Osteocyte (in vitro differentiated cells): ENCODE data around the gene RARA. TPM values are rescaled to one million over a fixed set of nuclear protein-coding genes. Genes with fewer than 3 reads are reported as not detected.
"Not testable (repeated sequence)": the region's sequence is repeated elsewhere in the genome, so short reads cannot be mapped to it uniquely, and the experiment has no call there.

ENCODE experiments used
- DNase-seq: peaks from one replicate; pipeline ENCODE4 v3.0.0; 2021; ENCODE audit warnings: mixed read lengths; ENCODE audit not compliant: unreplicated experiment; ENCODE audit errors: extremely low spot score
- H3K27ac Mint-ChIP-seq: one replicate; pipeline ENCODE4 v1.8.0; 2021; ENCODE audit warnings: mild to moderate bottlenecking, mixed read lengths; ENCODE audit not compliant: unreplicated experiment
- H3K27me3 Mint-ChIP-seq: one replicate; pipeline ENCODE4 v1.8.0; 2021; ENCODE audit warnings: mixed read lengths; ENCODE audit not compliant: unreplicated experiment
- H3K36me3 Mint-ChIP-seq: one replicate; pipeline ENCODE4 v1.8.0; 2021; ENCODE audit warnings: mixed read lengths; ENCODE audit not compliant: unreplicated experiment
- H3K4me1 Mint-ChIP-seq: one replicate; pipeline ENCODE4 v1.8.0; 2021; ENCODE audit warnings: mixed read lengths; ENCODE audit not compliant: unreplicated experiment
- H3K4me3 Mint-ChIP-seq: one replicate; pipeline ENCODE4 v1.8.0; 2021; ENCODE audit warnings: mild to moderate bottlenecking, moderate library complexity, mixed read lengths; ENCODE audit not compliant: unreplicated experiment
- H3K9me3 Mint-ChIP-seq: one replicate; pipeline ENCODE4 v1.8.0; 2021; ENCODE audit warnings: mixed read lengths; ENCODE audit not compliant: unreplicated experiment
- total RNA-seq: library from RNA; stranded (reverse); gene quantifications from 2 replicates; pipeline ENCODE4 v1.2.1, GENCODE V29; 2021
- TF ChIP-seq, protein P1 (sequence below): fragments of 200-600 bp; sonication (generic); IDR thresholded peaks from 2 replicates; pipeline ENCODE4 v1.5.0; 2021; ENCODE audit warnings: antibody characterized with exemption, mild to moderate bottlenecking, moderate library complexity

Gene RARA
- total RNA-seq, 1 donor from 2014 or later: 62.6 TPM

DNA sequence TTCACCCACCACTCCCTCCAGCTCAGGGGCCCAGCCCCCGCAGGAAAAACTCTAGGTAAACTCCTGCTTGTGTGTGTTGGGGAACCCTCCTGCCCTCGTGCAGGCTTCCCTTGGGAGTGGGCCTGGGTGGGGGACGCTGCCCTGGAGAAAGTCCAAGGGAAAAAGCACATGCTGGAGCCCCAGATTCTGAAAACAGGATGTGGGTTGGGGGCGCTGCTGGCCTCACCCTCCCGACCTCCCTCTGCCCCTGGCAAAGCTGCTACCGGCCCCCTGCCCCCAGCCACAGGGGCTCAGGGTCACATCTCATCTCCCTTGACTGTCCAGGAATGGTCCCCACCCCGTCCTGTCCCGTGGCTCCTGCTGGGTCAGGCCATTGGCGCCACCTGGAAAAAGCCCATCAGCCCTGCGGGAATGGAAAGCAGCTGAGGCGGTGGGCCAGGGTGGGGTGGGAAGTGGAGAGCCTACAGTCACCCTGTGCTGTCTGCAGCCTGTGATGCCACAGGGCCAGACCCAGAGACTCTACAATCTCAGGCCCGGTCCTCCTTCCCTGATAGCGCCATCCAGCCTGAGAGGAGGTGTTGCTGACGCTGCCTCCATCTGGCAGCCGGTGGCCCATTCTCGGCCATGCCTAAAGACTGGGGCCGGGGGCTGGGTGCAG, 58.0 kb downstream of the RARA start:
- Mint-ChIP-seq H3K4me3 (no peak overlapping the region), H3K36me3 (no peaks in the 10 kb centered on the region), H3K27ac (no peak overlapping the region), H3K9me3 (no peaks in the 10 kb centered on the region), H3K4me1 (peaks cover 9% of the 10 kb centered on the region), H3K27me3 (no peaks in the 10 kb centered on the region)
- no peak for DNase-seq
- TF ChIP-seq, protein P1, sequence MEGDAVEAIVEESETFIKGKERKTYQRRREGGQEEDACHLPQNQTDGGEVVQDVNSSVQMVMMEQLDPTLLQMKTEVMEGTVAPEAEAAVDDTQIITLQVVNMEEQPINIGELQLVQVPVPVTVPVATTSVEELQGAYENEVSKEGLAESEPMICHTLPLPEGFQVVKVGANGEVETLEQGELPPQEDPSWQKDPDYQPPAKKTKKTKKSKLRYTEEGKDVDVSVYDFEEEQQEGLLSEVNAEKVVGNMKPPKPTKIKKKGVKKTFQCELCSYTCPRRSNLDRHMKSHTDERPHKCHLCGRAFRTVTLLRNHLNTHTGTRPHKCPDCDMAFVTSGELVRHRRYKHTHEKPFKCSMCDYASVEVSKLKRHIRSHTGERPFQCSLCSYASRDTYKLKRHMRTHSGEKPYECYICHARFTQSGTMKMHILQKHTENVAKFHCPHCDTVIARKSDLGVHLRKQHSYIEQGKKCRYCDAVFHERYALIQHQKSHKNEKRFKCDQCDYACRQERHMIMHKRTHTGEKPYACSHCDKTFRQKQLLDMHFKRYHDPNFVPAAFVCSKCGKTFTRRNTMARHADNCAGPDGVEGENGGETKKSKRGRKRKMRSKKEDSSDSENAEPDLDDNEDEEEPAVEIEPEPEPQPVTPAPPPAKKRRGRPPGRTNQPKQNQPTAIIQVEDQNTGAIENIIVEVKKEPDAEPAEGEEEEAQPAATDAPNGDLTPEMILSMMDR: no peak

DNA sequence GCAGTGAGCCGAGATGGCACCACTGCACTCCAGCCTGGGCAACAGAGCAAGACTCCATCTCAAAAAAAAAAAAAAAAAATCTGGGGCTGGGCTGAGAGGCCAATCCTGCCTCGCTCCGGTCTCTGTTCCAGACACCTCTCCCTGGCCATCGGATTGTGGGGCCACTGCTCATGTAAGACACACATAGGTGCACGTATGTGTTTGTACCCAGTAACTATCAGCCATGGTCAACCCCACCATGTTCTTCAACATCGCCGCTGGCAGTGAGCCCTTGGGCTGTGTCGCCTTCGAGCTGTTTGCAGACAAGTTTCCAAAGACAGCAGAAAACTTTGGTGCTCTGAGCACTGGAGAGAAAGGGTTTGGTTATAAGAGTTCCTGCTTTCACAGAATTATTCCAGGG, 58.7 kb downstream of the RARA start:
- H3K4me1 Mint-ChIP-seq, H3K27ac Mint-ChIP-seq, H3K4me3 Mint-ChIP-seq, H3K27me3 Mint-ChIP-seq, DNase-seq, H3K36me3 Mint-ChIP-seq, H3K9me3 Mint-ChIP-seq: not testable (repeated sequence)

DNA sequence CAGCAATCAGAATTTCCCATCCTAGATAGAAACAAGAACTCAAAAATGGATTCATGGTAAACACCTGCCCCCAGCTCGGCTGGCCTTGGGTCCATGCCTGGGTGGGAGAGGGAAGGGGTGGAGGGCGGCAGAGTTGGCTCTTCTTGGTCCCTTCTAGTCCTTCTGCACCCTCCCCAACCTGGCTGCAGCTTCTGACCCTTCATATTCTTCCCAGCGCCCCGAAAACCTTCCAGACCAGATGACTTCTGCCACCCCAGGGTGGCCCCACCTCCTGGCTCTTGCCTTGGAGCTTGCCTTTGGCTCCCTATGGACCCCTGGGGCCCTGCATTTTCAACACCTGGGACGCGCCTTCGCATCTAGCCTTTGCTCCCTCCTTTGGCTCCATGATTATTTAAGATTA, 60.9 kb downstream of the RARA start:
- no peak for DNase-seq
- H3K4me3 Mint-ChIP-seq: no peak overlapping the region
- H3K27me3 Mint-ChIP-seq: no peaks in the 10 kb centered on the region
- TF ChIP-seq, protein P1: no peak
- H3K27ac Mint-ChIP-seq: no peak overlapping the region
- H3K4me1 Mint-ChIP-seq: no peaks in the 10 kb centered on the region
- no peaks in the 10 kb centered on the region for H3K9me3 Mint-ChIP-seq
- no peaks in the 10 kb centered on the region for H3K36me3 Mint-ChIP-seq

DNA sequence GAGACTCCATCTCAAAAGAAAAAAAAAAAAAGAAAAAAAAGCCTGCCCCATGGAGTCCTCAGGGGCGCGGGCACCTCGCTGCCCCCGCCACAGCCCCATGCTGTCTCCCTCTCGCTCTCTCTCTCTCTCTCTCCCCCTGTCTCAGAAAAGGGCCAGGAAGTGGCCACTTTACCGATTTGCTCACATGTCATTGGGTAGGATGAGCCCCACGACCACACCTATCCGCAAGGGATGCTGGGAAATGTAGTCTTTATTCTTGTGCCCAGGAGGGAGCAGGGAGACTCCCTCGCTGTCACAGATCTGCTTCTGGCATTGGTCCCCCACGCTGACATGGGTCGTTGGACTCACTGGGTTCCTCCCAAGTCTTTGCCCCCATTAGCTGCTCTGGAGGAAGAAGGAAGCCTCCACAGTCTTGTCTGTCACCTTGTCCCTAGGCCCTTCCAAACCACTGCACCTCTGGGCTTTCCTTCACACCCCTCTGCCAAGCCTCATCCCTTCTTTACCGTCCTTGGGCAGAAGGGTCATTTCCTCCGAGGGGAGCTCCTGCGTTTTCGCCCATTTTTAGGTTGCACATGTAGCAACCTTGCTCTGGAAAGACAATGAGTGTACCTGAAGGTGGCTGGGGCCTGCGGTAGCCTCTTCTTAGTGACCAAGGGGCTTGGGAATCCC, 62.4 kb downstream of the RARA start:
- DNase-seq: no peak
- H3K4me1 Mint-ChIP-seq: no peaks in the 10 kb centered on the region
- no peaks in the 10 kb centered on the region for H3K9me3 Mint-ChIP-seq
- H3K27ac Mint-ChIP-seq: no peak overlapping the region
- H3K36me3 Mint-ChIP-seq: no peaks in the 10 kb centered on the region
- TF ChIP-seq, protein P1: no peak
- H3K27me3 Mint-ChIP-seq: no peaks in the 10 kb centered on the region
- H3K4me3 Mint-ChIP-seq: no peak overlapping the region

DNA sequence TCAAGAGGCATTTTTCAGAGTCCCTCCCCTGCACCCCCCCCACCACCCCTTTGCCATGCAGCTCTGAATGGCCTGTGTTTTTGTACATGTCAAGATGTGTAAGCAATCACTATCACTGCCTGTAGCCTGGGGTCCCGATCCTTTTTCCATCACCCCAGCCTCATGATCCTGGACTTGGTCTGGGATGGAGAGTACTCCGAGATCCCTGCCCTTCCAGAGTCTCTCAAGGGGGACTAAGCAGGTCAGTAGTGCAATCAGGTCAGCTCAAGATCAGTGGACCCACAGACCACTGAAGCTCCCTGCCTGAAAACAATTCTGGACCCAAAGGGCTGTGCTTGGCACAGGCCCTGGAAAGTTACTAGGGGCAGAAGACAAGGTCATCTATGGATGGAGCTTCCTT, 63.1 kb downstream of the RARA start:
- Mint-ChIP-seq H3K36me3 (no peaks in the 10 kb centered on the region), H3K27me3 (no peaks in the 10 kb centered on the region), H3K4me1 (no peaks in the 10 kb centered on the region), H3K27ac (no peak overlapping the region), H3K9me3 (no peaks in the 10 kb centered on the region), H3K4me3 (no peak overlapping the region)
- DNase-seq: no peak
- TF ChIP-seq, protein P1: no peak

DNA sequence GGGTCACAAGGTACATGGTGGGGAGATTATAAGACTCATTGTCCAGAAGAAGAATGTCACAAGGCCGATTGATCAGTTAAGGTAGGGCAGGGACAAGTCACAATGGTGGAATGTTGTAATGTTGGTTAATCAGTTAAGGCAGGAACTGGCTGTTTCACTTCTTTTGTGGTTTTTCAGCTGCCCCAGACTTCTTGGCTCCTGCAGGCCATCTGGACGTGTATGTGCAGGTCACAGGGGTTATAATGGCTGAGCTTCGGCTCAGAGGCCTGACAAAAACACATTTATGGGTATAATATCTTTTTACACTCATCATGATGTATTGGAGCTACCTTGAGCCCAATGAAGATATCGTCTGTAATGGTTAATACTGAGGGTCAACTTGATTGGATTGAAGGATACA, 63.7 kb downstream of the RARA start:
- not testable (repeated sequence) for DNase-seq, H3K4me3 Mint-ChIP-seq, H3K9me3 Mint-ChIP-seq, H3K36me3 Mint-ChIP-seq, H3K27me3 Mint-ChIP-seq, H3K4me1 Mint-ChIP-seq, H3K27ac Mint-ChIP-seq
